ENCODE data around the gene KCNA4. TPM values are rescaled to one million over a fixed set of nuclear protein-coding genes. Genes with fewer than 3 reads are reported as not detected.
"Not testable (repeated sequence)": the region's sequence is repeated elsewhere in the genome, so short reads cannot be mapped to it uniquely, and the experiment has no call there.

The KCNA4 gene
- total and polyA plus RNA-seq, 2 donors = 0.07 to 0.09 TPM

GRCh38 chr11:30006876-30007275, 10.0 kb downstream of the KCNA4 start:
- no peaks in the 10 kb centered on the region for H3K9me3 ChIP-seq (ENCODE audit: control insufficient read depth in 2 of 2, insufficient read depth in 1 of 2, low read length in 1 of 2)
- DNase-seq (ENCODE audit: low read depth in 6 of 9, low spot score in 9 of 9) = no peak
- no peak overlapping the region for H3K27ac ChIP-seq (ENCODE audit: low read depth in 1 of 2, low read length in 1 of 2)
- H3K36me3 ChIP-seq (ENCODE audit: control insufficient read depth in 2 of 2, insufficient read depth in 2 of 2, low read length in 1 of 2) = no peaks in the 10 kb centered on the region
- no peak overlapping the region for H3K4me3 ChIP-seq (ENCODE audit: low read length in 2 of 2)
- H3K4me1 ChIP-seq (ENCODE audit: control insufficient read depth in 2 of 2, insufficient read depth in 2 of 2, low read length in 2 of 2) = no peaks in the 10 kb centered on the region
- no peaks in the 10 kb centered on the region for H3K27me3 ChIP-seq (ENCODE audit: control insufficient read depth in 2 of 2, insufficient read depth in 1 of 2, low read length in 1 of 2)
- WGBS = 93% methylated on average over 4 of the region's 4 CpGs

DNA sequence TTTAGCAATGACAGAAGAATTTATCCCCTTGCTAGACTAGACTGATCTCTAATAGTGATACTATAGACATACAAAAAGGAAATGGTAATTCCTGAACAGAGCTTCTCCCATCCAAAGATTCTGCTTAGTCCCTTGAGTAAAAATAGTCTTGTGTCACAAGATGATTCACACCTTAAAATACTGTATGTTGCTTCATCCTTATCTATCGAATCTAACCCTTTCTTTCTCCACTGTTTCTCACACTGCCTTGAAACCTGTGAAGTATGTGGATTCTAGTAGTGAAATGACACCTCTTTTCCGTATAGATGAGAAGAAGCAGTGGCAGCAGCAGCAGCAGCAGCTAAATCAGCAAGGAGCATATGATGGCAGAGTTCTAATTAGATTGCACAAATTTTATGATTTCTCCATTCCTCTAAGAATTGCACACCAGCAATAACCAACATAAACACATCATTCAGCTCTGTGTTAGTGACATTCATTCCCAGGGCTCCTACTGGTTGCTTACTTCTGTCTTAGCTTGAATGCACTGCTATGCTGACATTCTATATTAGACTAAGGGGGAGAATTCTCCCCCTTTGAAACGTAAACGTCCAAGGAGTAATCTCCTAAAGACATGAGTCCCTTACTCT, 14.6 kb downstream of the KCNA4 start:
- Histone ChIP-seq H3K36me3 (ENCODE audit: control insufficient read depth in 2 of 2, insufficient read depth in 2 of 2, low read length in 1 of 2) (no peaks in the 10 kb centered on the region), H3K27me3 (ENCODE audit: control insufficient read depth in 2 of 2, insufficient read depth in 1 of 2, low read length in 1 of 2) (no peaks in the 10 kb centered on the region), H3K4me1 (ENCODE audit: control insufficient read depth in 2 of 2, insufficient read depth in 2 of 2, low read length in 2 of 2) (no peaks in the 10 kb centered on the region), H3K9me3 (ENCODE audit: control insufficient read depth in 2 of 2, insufficient read depth in 1 of 2, low read length in 1 of 2) (no peaks in the 10 kb centered on the region), H3K27ac (ENCODE audit: low read depth in 1 of 2, low read length in 1 of 2) (no peak overlapping the region), H3K4me3 (ENCODE audit: low read length in 2 of 2) (no peak overlapping the region)
- no peak for DNase-seq (ENCODE audit: low read depth in 6 of 9, low spot score in 9 of 9)
- 62% methylated on average over 4 of the region's 4 CpGs for WGBS

GRCh38 chr11:30000986-30001750, 15.7 kb downstream of the KCNA4 start:
- no peak overlapping the region for H3K4me3 ChIP-seq (ENCODE audit: low read length in 2 of 2)
- H3K27ac ChIP-seq (ENCODE audit: low read depth in 1 of 2, low read length in 1 of 2) = no peak overlapping the region
- no peaks in the 10 kb centered on the region for H3K27me3 ChIP-seq (ENCODE audit: control insufficient read depth in 2 of 2, insufficient read depth in 1 of 2, low read length in 1 of 2)
- H3K36me3 ChIP-seq (ENCODE audit: control insufficient read depth in 2 of 2, insufficient read depth in 2 of 2, low read length in 1 of 2) = no peaks in the 10 kb centered on the region
- no peaks in the 10 kb centered on the region for H3K4me1 ChIP-seq (ENCODE audit: control insufficient read depth in 2 of 2, insufficient read depth in 2 of 2, low read length in 2 of 2)
- 81% methylated on average over 5 of the region's 5 CpGs for WGBS
- no peaks in the 10 kb centered on the region for H3K9me3 ChIP-seq (ENCODE audit: control insufficient read depth in 2 of 2, insufficient read depth in 1 of 2, low read length in 1 of 2)
- DNase-seq (ENCODE audit: low read depth in 6 of 9, low spot score in 9 of 9) = no peak

GRCh38 chr11:29996016-29996415, 20.8 kb downstream of the KCNA4 start:
- Histone ChIP-seq H3K27ac (ENCODE audit: low read depth in 1 of 2, low read length in 1 of 2) (no peak overlapping the region), H3K4me3 (ENCODE audit: low read length in 2 of 2) (no peak overlapping the region), H3K9me3 (ENCODE audit: control insufficient read depth in 2 of 2, insufficient read depth in 1 of 2, low read length in 1 of 2) (no peaks in the 10 kb centered on the region), H3K4me1 (ENCODE audit: control insufficient read depth in 2 of 2, insufficient read depth in 2 of 2, low read length in 2 of 2) (no peaks in the 10 kb centered on the region), H3K36me3 (ENCODE audit: control insufficient read depth in 2 of 2, insufficient read depth in 2 of 2, low read length in 1 of 2) (no peaks in the 10 kb centered on the region), H3K27me3 (ENCODE audit: control insufficient read depth in 2 of 2, insufficient read depth in 1 of 2, low read length in 1 of 2) (no peaks in the 10 kb centered on the region)
- WGBS = 93% methylated on average over 1 of the region's 1 CpG
- DNase-seq (ENCODE audit: low read depth in 6 of 9, low spot score in 9 of 9) = no peak

DNA sequence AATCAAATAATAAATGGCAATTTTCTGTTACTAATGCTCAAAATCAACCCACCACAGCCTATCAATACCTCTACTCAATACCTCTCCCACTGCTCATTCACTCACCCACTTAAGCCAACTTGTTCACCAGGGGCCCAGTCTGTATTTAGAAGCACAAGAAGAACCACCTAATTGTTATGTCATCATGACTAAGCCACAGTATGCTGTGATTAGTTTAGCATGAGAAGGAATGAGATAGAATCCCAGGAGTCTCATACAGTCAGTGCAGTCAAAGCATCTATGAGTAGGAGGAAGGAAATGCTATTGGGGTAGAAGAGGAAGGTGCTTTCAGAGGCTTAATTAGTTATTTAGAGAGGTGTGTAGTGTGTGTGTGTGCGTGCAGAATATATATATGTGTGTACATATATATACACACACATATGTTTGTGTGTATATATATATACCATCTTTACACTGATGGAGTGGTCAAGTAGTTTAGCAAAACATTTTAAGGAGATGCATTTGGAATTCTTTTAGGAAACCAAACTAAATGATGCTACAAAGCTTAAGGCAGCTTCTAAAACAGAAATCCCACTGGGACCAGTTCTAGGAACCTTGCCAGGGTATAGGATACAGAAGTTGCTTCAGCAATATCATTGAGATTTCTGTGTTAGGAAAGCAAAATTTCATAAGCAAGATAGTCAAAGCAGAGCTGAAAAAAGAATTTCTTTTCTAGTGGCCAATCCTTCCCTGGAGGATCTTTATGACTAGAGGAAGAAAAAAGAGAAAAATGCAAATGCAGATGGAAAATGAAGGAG, 27.5 kb downstream of the KCNA4 start:
- Histone ChIP-seq H3K9me3 (ENCODE audit: control insufficient read depth in 2 of 2, insufficient read depth in 1 of 2, low read length in 1 of 2) (no peaks in the 10 kb centered on the region), H3K27me3 (ENCODE audit: control insufficient read depth in 2 of 2, insufficient read depth in 1 of 2, low read length in 1 of 2) (no peaks in the 10 kb centered on the region), H3K4me1 (ENCODE audit: control insufficient read depth in 2 of 2, insufficient read depth in 2 of 2, low read length in 2 of 2) (no peaks in the 10 kb centered on the region), H3K36me3 (ENCODE audit: control insufficient read depth in 2 of 2, insufficient read depth in 2 of 2, low read length in 1 of 2) (no peaks in the 10 kb centered on the region), H3K27ac (ENCODE audit: low read depth in 1 of 2, low read length in 1 of 2) (no peak overlapping the region), H3K4me3 (ENCODE audit: low read length in 2 of 2) (no peak overlapping the region)
- WGBS = 85% methylated on average over 1 of the region's 1 CpG
- DNase-seq (ENCODE audit: low read depth in 6 of 9, low spot score in 9 of 9) = no peak

DNA sequence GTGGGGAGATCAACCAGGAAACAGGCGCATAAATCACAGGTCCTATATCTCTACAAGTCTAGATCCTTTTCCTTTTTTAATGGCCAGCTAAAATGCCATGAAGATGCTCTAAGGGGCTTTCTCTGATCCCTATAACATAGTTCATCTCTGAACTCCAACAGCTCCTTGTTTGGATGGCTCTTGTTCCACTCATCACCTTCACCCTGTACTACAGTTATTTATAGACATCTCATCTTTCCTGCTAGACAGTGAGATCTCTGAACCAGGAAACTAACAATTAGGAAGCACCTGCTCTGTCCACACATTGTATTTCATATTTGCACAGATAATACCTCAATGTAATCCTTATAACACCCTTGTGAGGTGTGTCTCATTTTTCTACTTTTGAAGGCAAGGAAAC, 31.6 kb downstream of the KCNA4 start:
- no peaks in the 10 kb centered on the region for H3K4me1 ChIP-seq (ENCODE audit: control insufficient read depth in 2 of 2, insufficient read depth in 2 of 2, low read length in 2 of 2)
- no peaks in the 10 kb centered on the region for H3K27me3 ChIP-seq (ENCODE audit: control insufficient read depth in 2 of 2, insufficient read depth in 1 of 2, low read length in 1 of 2)
- 93% methylated on average over 1 of the region's 1 CpG for WGBS
- DNase-seq (ENCODE audit: low read depth in 6 of 9, low spot score in 9 of 9) = no peak
- no peaks in the 10 kb centered on the region for H3K36me3 ChIP-seq (ENCODE audit: control insufficient read depth in 2 of 2, insufficient read depth in 2 of 2, low read length in 1 of 2)
- no peaks in the 10 kb centered on the region for H3K9me3 ChIP-seq (ENCODE audit: control insufficient read depth in 2 of 2, insufficient read depth in 1 of 2, low read length in 1 of 2)
- no peak overlapping the region for H3K4me3 ChIP-seq (ENCODE audit: low read length in 2 of 2)
- H3K27ac ChIP-seq (ENCODE audit: low read depth in 1 of 2, low read length in 1 of 2) = no peak overlapping the region

GRCh38 chr11:29984544-29984943, 32.3 kb downstream of the KCNA4 start:
- DNase-seq (ENCODE audit: low read depth in 6 of 9, low spot score in 9 of 9) = no peak
- WGBS = 96% methylated on average over 4 of the region's 4 CpGs
- H3K36me3 ChIP-seq (ENCODE audit: control insufficient read depth in 2 of 2, insufficient read depth in 2 of 2, low read length in 1 of 2) = no peaks in the 10 kb centered on the region
- H3K27me3 ChIP-seq (ENCODE audit: control insufficient read depth in 2 of 2, insufficient read depth in 1 of 2, low read length in 1 of 2) = no peaks in the 10 kb centered on the region
- no peaks in the 10 kb centered on the region for H3K9me3 ChIP-seq (ENCODE audit: control insufficient read depth in 2 of 2, insufficient read depth in 1 of 2, low read length in 1 of 2)
- no peaks in the 10 kb centered on the region for H3K4me1 ChIP-seq (ENCODE audit: control insufficient read depth in 2 of 2, insufficient read depth in 2 of 2, low read length in 2 of 2)
- no peak overlapping the region for H3K27ac ChIP-seq (ENCODE audit: low read depth in 1 of 2, low read length in 1 of 2)
- H3K4me3 ChIP-seq (ENCODE audit: low read length in 2 of 2) = no peak overlapping the region

DNA sequence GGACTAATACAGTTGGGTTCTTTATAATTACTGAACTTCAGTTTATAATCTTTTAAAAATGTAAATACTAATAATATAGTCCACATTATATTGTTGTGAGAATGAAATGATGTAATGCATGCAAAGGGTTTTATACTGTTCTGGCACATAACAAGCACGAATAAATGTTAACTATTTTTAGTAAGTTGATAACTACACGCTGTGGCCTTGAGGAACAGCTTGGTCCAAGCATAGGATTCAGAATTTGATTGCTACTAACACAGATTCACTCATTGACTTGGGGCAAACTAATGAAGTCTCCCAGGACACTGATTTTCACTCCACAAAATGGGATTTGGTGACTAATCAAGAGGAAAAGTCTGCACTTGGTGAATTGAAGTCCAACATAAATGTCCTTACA, 38.3 kb downstream of the KCNA4 start:
- Histone ChIP-seq H3K9me3 (ENCODE audit: control insufficient read depth in 2 of 2, insufficient read depth in 1 of 2, low read length in 1 of 2) (no peaks in the 10 kb centered on the region), H3K36me3 (ENCODE audit: control insufficient read depth in 2 of 2, insufficient read depth in 2 of 2, low read length in 1 of 2) (no peaks in the 10 kb centered on the region), H3K4me3 (ENCODE audit: low read length in 2 of 2) (no peak overlapping the region), H3K4me1 (ENCODE audit: control insufficient read depth in 2 of 2, insufficient read depth in 2 of 2, low read length in 2 of 2) (no peaks in the 10 kb centered on the region), H3K27me3 (ENCODE audit: control insufficient read depth in 2 of 2, insufficient read depth in 1 of 2, low read length in 1 of 2) (no peaks in the 10 kb centered on the region), H3K27ac (ENCODE audit: low read depth in 1 of 2, low read length in 1 of 2) (no peak overlapping the region)
- WGBS = 90% methylated on average over 2 of the region's 2 CpGs
- no peak for DNase-seq (ENCODE audit: low read depth in 6 of 9, low spot score in 9 of 9)

- WGBS = 96% methylated on average over 10 of the region's 10 CpGs
- not testable (repeated sequence) for H3K4me1 ChIP-seq (ENCODE audit: control insufficient read depth in 2 of 2, insufficient read depth in 2 of 2, low read length in 2 of 2); H3K36me3 ChIP-seq (ENCODE audit: control insufficient read depth in 2 of 2, insufficient read depth in 2 of 2, low read length in 1 of 2); DNase-seq (ENCODE audit: low read depth in 6 of 9, low spot score in 9 of 9); H3K4me3 ChIP-seq (ENCODE audit: low read length in 2 of 2); H3K27ac ChIP-seq (ENCODE audit: low read depth in 1 of 2, low read length in 1 of 2); H3K27me3 ChIP-seq (ENCODE audit: control insufficient read depth in 2 of 2, insufficient read depth in 1 of 2, low read length in 1 of 2); H3K9me3 ChIP-seq (ENCODE audit: control insufficient read depth in 2 of 2, insufficient read depth in 1 of 2, low read length in 1 of 2)
Measured at GRCh38 chr11:29975580-29975979, 41.2 kb downstream of the KCNA4 start.
